Activated T-helper 2 cell treated with anti-CD3 and anti-CD28 coated beads, Interferon-gamma antibody, Interleukin-2, Interleukin-4, amounts not matched to agents 10 μg/mL and 5 μg/mL and 100 μg/mL, durations not matched to agents 14 hours and 24 hours and 36 hours (primary cell): ENCODE data around the gene GPR149. TPM values are rescaled to one million over a fixed set of nuclear protein-coding genes. Genes with fewer than 3 reads are reported as not detected.
"Not testable (repeated sequence)": the region's sequence is repeated elsewhere in the genome, so short reads cannot be mapped to it uniquely, and the experiment has no call there.

Experiments used
- DNase-seq: peaks from one replicate; pipeline ENCODE4 v3.0.0; 2021; ENCODE audit warnings: low spot score
- H3K27ac Mint-ChIP-seq: one replicate; pipeline ENCODE4 v1.8.0; 2021; ENCODE audit warnings: mixed read lengths
- H3K27me3 Mint-ChIP-seq: one replicate; pipeline ENCODE4 v1.8.0; 2021; ENCODE audit warnings: low read depth, mixed read lengths
- H3K36me3 Mint-ChIP-seq: one replicate; pipeline ENCODE4 v1.8.0; 2021; ENCODE audit warnings: low read depth, mixed read lengths
- H3K4me1 Mint-ChIP-seq: one replicate; pipeline ENCODE4 v1.8.0; 2021; ENCODE audit warnings: low read depth, mixed read lengths
- H3K4me3 Mint-ChIP-seq: one replicate; pipeline ENCODE4 v1.8.0; 2021; ENCODE audit warnings: low read depth, mild to moderate bottlenecking, moderate library complexity, mixed read lengths
- H3K9me3 Mint-ChIP-seq: one replicate; pipeline ENCODE4 v1.8.0; 2021; ENCODE audit warnings: mixed read lengths
- intact Hi-C: fragments of 100-400 bp; cut with micrococcal nuclease; formaldehyde crosslinking; loops from one replicate; pipeline ENCODE4 v1.15.1; 2023
- total RNA-seq: library from RNA; stranded (reverse); gene quantifications from 2 replicates; pipeline ENCODE4 v1.2.3, GENCODE V29; 2022

GPR149 gene
- total RNA-seq = not detected in 2 replicates

- DNase-seq = no peak
- intact Hi-C loops = no loop called here
- no peaks in the 10 kb centered on the region for H3K9me3 Mint-ChIP-seq
- no peak within 1 kb of the TSS for H3K4me3 Mint-ChIP-seq
- no peaks in the 10 kb centered on the region for H3K36me3 Mint-ChIP-seq
- H3K27me3 Mint-ChIP-seq = peaks cover 40% of the 10 kb centered on the region
- no peak within 1 kb of the TSS for H3K27ac Mint-ChIP-seq
- H3K4me1 Mint-ChIP-seq = no peaks in the 10 kb centered on the region
Observed at GRCh38 chr3:154430014-154430413, at the start of gene GPR149. TSS of gene GPR149 (minus strand) at chr3:154430190. CDS start at chr3:154429615, 575 bp downstream.

GRCh38 chr3:154473769-154474168, 43.8 kb upstream of the GPR149 start:
- H3K4me1 Mint-ChIP-seq = no peaks in the 10 kb centered on the region
- H3K9me3 Mint-ChIP-seq = no peaks in the 10 kb centered on the region
- H3K27ac Mint-ChIP-seq = no peak overlapping the region
- no peak for DNase-seq
- H3K27me3 Mint-ChIP-seq = no peaks in the 10 kb centered on the region
- no peaks in the 10 kb centered on the region for H3K36me3 Mint-ChIP-seq
- no peak overlapping the region for H3K4me3 Mint-ChIP-seq
- intact Hi-C loops = no loop called here

GRCh38 chr3:154469585-154469984, 39.6 kb upstream of the GPR149 start:
- Mint-ChIP-seq H3K9me3 (no peaks in the 10 kb centered on the region), H3K27me3 (no peaks in the 10 kb centered on the region), H3K36me3 (no peaks in the 10 kb centered on the region), H3K27ac (no peak overlapping the region), H3K4me3 (no peak overlapping the region), H3K4me1 (no peaks in the 10 kb centered on the region)
- intact Hi-C loops = no loop called here
- no peak for DNase-seq

- Mint-ChIP-seq H3K9me3 (no peaks in the 10 kb centered on the region), H3K27me3 (no peaks in the 10 kb centered on the region), H3K4me1 (no peaks in the 10 kb centered on the region), H3K27ac (no peak overlapping the region), H3K4me3 (no peak overlapping the region), H3K36me3 (no peaks in the 10 kb centered on the region)
- no peak for DNase-seq
- intact Hi-C loops = no loop called here
Observed at GRCh38 chr3:154464440-154465190, 34.6 kb upstream of the GPR149 start.

- Mint-ChIP-seq H3K36me3 (no peaks in the 10 kb centered on the region), H3K9me3 (no peaks in the 10 kb centered on the region), H3K4me1 (no peaks in the 10 kb centered on the region), H3K4me3 (no peak overlapping the region), H3K27me3 (no peaks in the 10 kb centered on the region), H3K27ac (no peak overlapping the region)
- intact Hi-C loops = no loop called here
- no peak for DNase-seq
Observed at GRCh38 chr3:154458560-154458959, 28.6 kb upstream of the GPR149 start.

- H3K9me3 Mint-ChIP-seq, intact Hi-C loops, H3K36me3 Mint-ChIP-seq, H3K27ac Mint-ChIP-seq, H3K4me1 Mint-ChIP-seq, H3K27me3 Mint-ChIP-seq, H3K4me3 Mint-ChIP-seq, DNase-seq: not testable (repeated sequence)
Observed at GRCh38 chr3:154439081-154439480, 9.1 kb upstream of the GPR149 start.

- Mint-ChIP-seq H3K4me3 (no peak overlapping the region), H3K9me3 (no peaks in the 10 kb centered on the region), H3K27me3 (peaks cover 38% of the 10 kb centered on the region), H3K27ac (no peak overlapping the region), H3K4me1 (no peaks in the 10 kb centered on the region), H3K36me3 (no peaks in the 10 kb centered on the region)
- no peak for DNase-seq
- intact Hi-C loops = no loop called here
Observed at GRCh38 chr3:154431043-154431442, 1.1 kb upstream of the GPR149 start.

GRCh38 chr3:154428286-154429206, 1.4 kb downstream of the GPR149 start:
- Mint-ChIP-seq H3K9me3 (no peaks in the 10 kb centered on the region), H3K4me1 (no peaks in the 10 kb centered on the region), H3K27ac (no peak overlapping the region), H3K36me3 (no peaks in the 10 kb centered on the region), H3K27me3 (peaks cover 40% of the 10 kb centered on the region), H3K4me3 (no peak overlapping the region)
- DNase-seq = no peak
- intact Hi-C loops = no loop called here

GRCh38 chr3:154427685-154428285, 2.2 kb downstream of the GPR149 start:
- Mint-ChIP-seq H3K36me3 (no peaks in the 10 kb centered on the region), H3K4me3 (no peak overlapping the region)

GRCh38 chr3:154422694-154423093, 7.3 kb downstream of the GPR149 start:
- Mint-ChIP-seq H3K27me3 (peaks cover 17% of the 10 kb centered on the region), H3K36me3 (no peaks in the 10 kb centered on the region), H3K9me3 (no peaks in the 10 kb centered on the region), H3K4me1 (no peaks in the 10 kb centered on the region), H3K27ac (no peak overlapping the region), H3K4me3 (no peak overlapping the region)
- intact Hi-C loops = no loop called here
- DNase-seq = no peak

More at GRCh38 chr3:154427685-154428285, 2.2 kb downstream of the GPR149 start:
- Mint-ChIP-seq H3K4me1 (no peaks in the 10 kb centered on the region), H3K27me3 (peaks cover 40% of the 10 kb centered on the region), H3K9me3 (no peaks in the 10 kb centered on the region), H3K27ac (no peak overlapping the region)
- DNase-seq = no peak
- intact Hi-C loops = no loop called here

- no peak overlapping the region for H3K4me3 Mint-ChIP-seq
Observed at GRCh38 chr3:154421083-154421482, 8.9 kb downstream of the GPR149 start.

GRCh38 chr3:154398084-154398967, 31.7 kb downstream of the GPR149 start:
- Mint-ChIP-seq H3K4me1 (peaks cover 8% of the 10 kb centered on the region), H3K9me3 (no peaks in the 10 kb centered on the region), H3K4me3 (no peak overlapping the region), H3K27ac (no peak overlapping the region), H3K27me3 (peaks cover 3% of the 10 kb centered on the region), H3K36me3 (no peaks in the 10 kb centered on the region)
- intact Hi-C loops = no loop called here
- DNase-seq = no peak

More at GRCh38 chr3:154421083-154421482, 8.9 kb downstream of the GPR149 start:
- Mint-ChIP-seq H3K36me3 (no peaks in the 10 kb centered on the region), H3K27ac (no peak overlapping the region), H3K4me1 (no peaks in the 10 kb centered on the region), H3K27me3 (peaks cover 2% of the 10 kb centered on the region), H3K9me3 (peaks cover 3% of the 10 kb centered on the region)
- DNase-seq = no peak
- intact Hi-C loops = no loop called here
